Breast epithelium (tissue), 3 donors: Measurements from ENCODE around the gene FAM174C.

Experiments used
- CTCF ChIP-seq, 3 donors: fragments of 450-650 bp; IDR thresholded peaks; one replicate each; pipeline ENCODE4 v1.5.1; 2016 to 2017; ENCODE audit warnings: antibody characterized with exemption in 3 of 3, mild to moderate bottlenecking in 3 of 3, moderate library complexity in 3 of 3
- POLR2A ChIP-seq: fragments of 450-650 bp; IDR thresholded peaks from one replicate; pipeline ENCODE4 v1.6.1; 2016; ENCODE audit warnings: antibody characterized with exemption, mild to moderate bottlenecking, moderate library complexity
- POLR2AphosphoS5 ChIP-seq, 3 donors: sonication (generic); formaldehyde crosslinking; IDR thresholded peaks; one replicate each; pipeline ENCODE4 v1.6.1; 2017; ENCODE audit warnings: antibody characterized with exemption in 3 of 3

- TF ChIP-seq CTCF (IDR thresholded peaks at IDR 0.05) (no peak), POLR2AphosphoS5 (IDR thresholded peaks at IDR 0.05) (no peak), POLR2A (no peak)
Observed at GRCh38 chr19:1298235-1298634, 22.9 kb downstream of the FAM174C start.
